Loucy (cell line): ENCODE results near the gene LMF1.

Source experiments
- H2AFZ ChIP-seq: fragments of 200-600 bp; sonication (generic); 2 replicates; pipeline ENCODE4 v1.6.0; 2016; ENCODE audit warnings: antibody characterized with exemption, mild to moderate bottlenecking, low read length, moderate library complexity
- H3F3A ChIP-seq: fragments of 200-600 bp; 2 replicates; pipeline ENCODE4 v1.6.0; 2016; ENCODE audit warnings: antibody characterized with exemption, low read depth, mild to moderate bottlenecking
- H3K27me3 ChIP-seq: fragments of 200-600 bp; sonication (generic); 2 replicates; pipeline ENCODE4 v1.6.1; 2014; ENCODE audit warnings: low read length, mild to moderate bottlenecking; ENCODE audit not compliant: insufficient read depth, poor library complexity, severe bottlenecking
- H3K36me3 ChIP-seq: fragments of 200-600 bp; sonication (generic); 2 replicates; pipeline ENCODE4 v1.6.1; 2016; ENCODE audit warnings: low read length; ENCODE audit not compliant: insufficient read depth
- H3K4me1 ChIP-seq: fragments of 200-600 bp; sonication (generic); 2 replicates; pipeline ENCODE4 v1.5.1; 2014; ENCODE audit warnings: low read length, mild to moderate bottlenecking; ENCODE audit not compliant: insufficient read depth, poor library complexity, severe bottlenecking
- H3K4me2 ChIP-seq: fragments of 200-600 bp; sonication (generic); 2 replicates; pipeline ENCODE4 v1.6.0; 2014; ENCODE audit warnings: antibody characterized with exemption, low read length, low read depth, mild to moderate bottlenecking; ENCODE audit not compliant: poor library complexity, severe bottlenecking
- H3K4me3 ChIP-seq: fragments of 200-600 bp; sonication (generic); 2 replicates; pipeline ENCODE4 v1.5.1; 2014; ENCODE audit warnings: low read length, mild to moderate bottlenecking, mixed read lengths; ENCODE audit not compliant: poor library complexity, severe bottlenecking
- H3K79me2 ChIP-seq: fragments of 200-600 bp; sonication (generic); 2 replicates; pipeline ENCODE4 v1.6.1; 2014; ENCODE audit warnings: low read length; ENCODE audit not compliant: insufficient read depth
- H3K9ac ChIP-seq: fragments of 200-600 bp; sonication (generic); 2 replicates; pipeline ENCODE4 v1.6.0; 2014; ENCODE audit warnings: mild to moderate bottlenecking, low read depth, low read length, moderate library complexity; ENCODE audit not compliant: poor library complexity, severe bottlenecking
- H3K9me2 ChIP-seq: fragments of 200-600 bp; sonication (generic); replicated peaks from 2 replicates; pipeline ENCODE4 v1.6.1; 2016; ENCODE audit warnings: low read depth, low read length, mixed read lengths
- H3K9me3 ChIP-seq: fragments of 200-600 bp; sonication (generic); 2 replicates; pipeline ENCODE4 v1.6.1; 2014; ENCODE audit warnings: mild to moderate bottlenecking, antibody characterized with exemption, low read length, low read depth; ENCODE audit not compliant: insufficient read depth
- H4K20me1 ChIP-seq: fragments of 200-600 bp; sonication (generic); 2 replicates; pipeline ENCODE4 v1.6.0; 2014; ENCODE audit warnings: antibody characterized with exemption, low read length, mild to moderate bottlenecking; ENCODE audit not compliant: insufficient read depth, poor library complexity, severe bottlenecking
- CTCF ChIP-seq: fragments of 200-600 bp; sonication (generic); conservative IDR thresholded peaks from 2 replicates; pipeline ENCODE4 v1.5.1; 2014; ENCODE audit warnings: mild to moderate bottlenecking, antibody characterized with exemption, low read length
- EZH2phosphoT487 ChIP-seq: fragments of 200-600 bp; IDR thresholded peaks from 2 replicates; pipeline ENCODE4 v1.6.1; 2018; ENCODE audit warnings: antibody characterized with exemption, mild to moderate bottlenecking, moderate library complexity, borderline replicate concordance

LMF1 gene

GRCh38 chr16:907842-908241 lies 62.9 kb downstream of the LMF1 start:
- no peaks in the 10 kb centered on the region for H4K20me1 ChIP-seq
- no peaks in the 10 kb centered on the region for H3K27me3 ChIP-seq

GRCh38 chr16:907361-907760 lies 63.4 kb downstream of the LMF1 start:
- no peaks in the 10 kb centered on the region for H3K4me1 ChIP-seq
- TF ChIP-seq CTCF (no peak), EZH2phosphoT487 (no peak)
- H4K20me1 ChIP-seq = no peaks in the 10 kb centered on the region
- no peaks in the 10 kb centered on the region for H3K79me2 ChIP-seq
- no peak overlapping the region for H3K4me2 ChIP-seq
- no peaks in the 10 kb centered on the region for H3K27me3 ChIP-seq
- no peak overlapping the region for H3K9ac ChIP-seq
- no peaks in the 10 kb centered on the region for H3K36me3 ChIP-seq
- H3F3A ChIP-seq = no peaks in the 10 kb centered on the region
- H2AFZ ChIP-seq = no peak overlapping the region
- H3K9me3 ChIP-seq = no peaks in the 10 kb centered on the region
- H3K9me2 ChIP-seq = no peaks in the 10 kb centered on the region
- no peak overlapping the region for H3K4me3 ChIP-seq

More at GRCh38 chr16:907842-908241, 62.9 kb downstream of the LMF1 start:
- Histone ChIP-seq H3K4me3 (no peak overlapping the region), H3F3A (no peaks in the 10 kb centered on the region), H2AFZ (no peak overlapping the region), H3K9me3 (no peaks in the 10 kb centered on the region), H3K9ac (no peak overlapping the region), H3K36me3 (no peaks in the 10 kb centered on the region), H3K79me2 (no peaks in the 10 kb centered on the region), H3K9me2 (no peaks in the 10 kb centered on the region), H3K4me1 (no peaks in the 10 kb centered on the region), H3K4me2 (no peak overlapping the region)
- TF ChIP-seq EZH2phosphoT487 (no peak), CTCF (no peak)

GRCh38 chr16:906296-906695 lies 64.5 kb downstream of the LMF1 start:
- Histone ChIP-seq H3F3A (no peaks in the 10 kb centered on the region), H3K9me2 (no peaks in the 10 kb centered on the region), H3K27me3 (no peaks in the 10 kb centered on the region), H3K4me3 (no peak overlapping the region), H3K4me1 (no peaks in the 10 kb centered on the region), H3K36me3 (no peaks in the 10 kb centered on the region), H3K4me2 (no peak overlapping the region), H3K9me3 (no peaks in the 10 kb centered on the region), H4K20me1 (no peaks in the 10 kb centered on the region), H3K79me2 (no peaks in the 10 kb centered on the region), H2AFZ (no peak overlapping the region), H3K9ac (no peak overlapping the region)
- TF ChIP-seq EZH2phosphoT487 (no peak), CTCF (no peak)
